IMR-90 (cell line): ENCODE measurements around the gene VKORC1L1. TPM values are rescaled to one million over a fixed set of nuclear protein-coding genes. Genes with fewer than 3 reads are reported as not detected.

Experiments
- ATAC-seq: fragments of 200-7000 bp; cut with Tn5 transposase; 2 replicates; pipeline ENCODE4 v1.9.1; 2020; ENCODE audit warnings: low read depth, mild to moderate bottlenecking, moderate library complexity
- BruUV-seq: library from RNA; stranded (reverse); fragments of 400-500 nt; replicated peaks from 2 replicates; lab custom pipeline; 2021; lab: Mats Ljungman, UMichigan
- CTCF ChIA-PET: fragments of 300-600 bp; formaldehyde crosslinking; extraction: SDS; loops from one replicate; lab custom pipeline; 2021; ENCODE audit warnings: antibody characterized with exemption; lab: Yijun Ruan, JAX
- POLR2A ChIA-PET: fragments of 300-600 bp; sonication (Branson Sonifier 250); formaldehyde crosslinking; loops from one replicate; lab custom pipeline; 2022; ENCODE audit warnings: antibody characterized with exemption; ENCODE audit not compliant: unreplicated experiment; lab: Charles Lee
- DNase-seq: peaks from one replicate; pipeline ENCODE4 v3.0.0; 2013
- H2AFZ ChIP-seq: replicated peaks from 2 replicates; pipeline ENCODE3; 2013; ENCODE audit warnings: low read length, mild to moderate bottlenecking; ENCODE audit not compliant: poor library complexity
- H2AK5ac ChIP-seq: 2 replicates; pipeline ENCODE4 v1.6.1; 2013; ENCODE audit warnings: low read depth, low read length, inconsistent platforms
- H2AK9ac ChIP-seq: replicated peaks from 2 replicates; pipeline ENCODE3; 2013; ENCODE audit warnings: mild to moderate bottlenecking, low read depth, low read length, moderate library complexity; ENCODE audit not compliant: poor library complexity
- H2BK120ac ChIP-seq: 2 replicates; pipeline ENCODE4 v1.6.1; 2013; ENCODE audit warnings: low read depth, low read length, inconsistent platforms
- H2BK15ac ChIP-seq: 3 replicates; pipeline ENCODE4 v1.6.1; 2013; ENCODE audit warnings: low read depth, low read length, inconsistent platforms
- H2BK20ac ChIP-seq: 2 replicates; pipeline ENCODE4 v1.6.1; 2013; ENCODE audit warnings: low read depth, mild to moderate bottlenecking, inconsistent platforms, low read length, moderate library complexity
- H2BK5ac ChIP-seq: 2 replicates; pipeline ENCODE4 v1.6.1; 2013; ENCODE audit warnings: mild to moderate bottlenecking, low read depth, low read length, inconsistent platforms; ENCODE audit not compliant: poor library complexity, severe bottlenecking
- H3K14ac ChIP-seq: replicated peaks from 2 replicates; pipeline ENCODE4 v1.6.1; 2013; ENCODE audit warnings: low read depth, low read length, inconsistent platforms
- H3K18ac ChIP-seq: 2 replicates; pipeline ENCODE4 v1.6.1; 2013; ENCODE audit warnings: low read depth, low read length, control low read depth
- H3K23ac ChIP-seq: 2 replicates; pipeline ENCODE4 v1.6.1; 2013; ENCODE audit warnings: low read depth, low read length, inconsistent platforms
- H3K27ac ChIP-seq: 2 replicates; pipeline ENCODE4 v1.5.1; 2013; ENCODE audit warnings: mild to moderate bottlenecking, control low read depth, low read length; ENCODE audit not compliant: insufficient read depth
- H3K27me3 ChIP-seq: 2 replicates; pipeline ENCODE4 v1.6.1; 2013; ENCODE audit warnings: low read length; ENCODE audit not compliant: control insufficient read depth, insufficient read depth
- H3K36me3 ChIP-seq: 2 replicates; pipeline ENCODE4 v1.6.1; 2013; ENCODE audit warnings: low read length, mixed read lengths; ENCODE audit not compliant: control insufficient read depth, insufficient read depth
- H3K4ac ChIP-seq: 2 replicates; pipeline ENCODE4 v1.6.1; 2013; ENCODE audit warnings: low read depth, low read length, inconsistent platforms
- H3K4me1 ChIP-seq: 2 replicates; pipeline ENCODE4 v1.6.1; 2013; ENCODE audit warnings: low read length, mixed read lengths; ENCODE audit not compliant: control insufficient read depth, insufficient read depth
- H3K4me2 ChIP-seq: 2 replicates; pipeline ENCODE4 v1.6.1; 2013; ENCODE audit warnings: low read depth, mild to moderate bottlenecking, control low read depth, low read length, moderate library complexity
- H3K4me3 ChIP-seq: 2 replicates; pipeline ENCODE4 v1.5.1; 2013; ENCODE audit warnings: low read depth, mild to moderate bottlenecking, control low read depth, low read length, moderate library complexity; ENCODE audit not compliant: insufficient read depth
- H3K56ac ChIP-seq: 2 replicates; pipeline ENCODE4 v1.6.1; 2013; ENCODE audit warnings: low read length, inconsistent platforms; ENCODE audit not compliant: insufficient read depth; ENCODE audit errors: extremely low read depth
- H3K79me1 ChIP-seq, 2 experiments: 2 replicates each; pipeline ENCODE4 v1.6.1; 2013; ENCODE audit warnings: low read length in 2 of 2, inconsistent platforms in 1 of 2, low read depth in 1 of 2
- H3K9ac ChIP-seq: 2 replicates; pipeline ENCODE4 v1.6.1; 2013; ENCODE audit warnings: low read depth, low read length, control low read depth
- H3K9me1 ChIP-seq: 2 replicates; pipeline ENCODE4 v1.6.1; 2013; ENCODE audit warnings: low read length, inconsistent platforms; ENCODE audit not compliant: insufficient read depth
- H3K9me3 ChIP-seq: 2 replicates; pipeline ENCODE4 v1.6.1; 2013; ENCODE audit warnings: low read length; ENCODE audit not compliant: control insufficient read depth, insufficient read depth
- H4K20me1 ChIP-seq: 2 replicates; pipeline ENCODE4 v1.6.1; 2013; ENCODE audit warnings: low read length, inconsistent platforms; ENCODE audit not compliant: insufficient read depth
- H4K5ac ChIP-seq: 2 replicates; pipeline ENCODE4 v1.6.1; 2013; ENCODE audit warnings: mild to moderate bottlenecking, low read depth, low read length, control low read depth
- H4K8ac ChIP-seq, 2 experiments: 2 replicates each; pipeline ENCODE4 v1.6.1; 2013; ENCODE audit warnings: low read depth in 2 of 2, low read length in 2 of 2, control low read depth in 1 of 2, inconsistent platforms in 1 of 2
- H4K91ac ChIP-seq: 2 replicates; pipeline ENCODE4 v1.6.1; 2013; ENCODE audit warnings: low read depth, low read length, inconsistent platforms; ENCODE audit not compliant: insufficient read depth
- BHLHE40 ChIP-seq: fragments of 150-350 bp; IDR thresholded peaks from 2 replicates; pipeline ENCODE4 v1.6.1; 2016; ENCODE audit warnings: mild to moderate bottlenecking, low read depth, low read length
- CEBPB ChIP-seq: IDR thresholded peaks from 2 replicates; pipeline ENCODE4 v1.6.1; 2012; ENCODE audit warnings: low read depth, low read length, improper control_type of control experiment
- CTCF ChIP-seq: conservative IDR thresholded peaks from 2 replicates; pipeline ENCODE4 v1.5.1; 2012; ENCODE audit warnings: mild to moderate bottlenecking, low read depth, low read length, improper control_type of control experiment
- NFE2L2 ChIP-seq: fragments of 150-350 bp; IDR thresholded peaks from 2 replicates; pipeline ENCODE4 v1.6.1; 2016; ENCODE audit warnings: low read depth, mild to moderate bottlenecking, low read length
- RAD21 ChIP-seq: IDR thresholded peaks from 2 replicates; pipeline ENCODE4 v1.6.1; 2012; ENCODE audit warnings: low read length, improper control_type of control experiment
- RCOR1 ChIP-seq: IDR thresholded peaks from 2 replicates; pipeline ENCODE4 v1.6.1; 2012; ENCODE audit warnings: mild to moderate bottlenecking, low read length, improper control_type of control experiment; ENCODE audit not compliant: insufficient replicate concordance
- SMC3 ChIP-seq: fragments of 150-350 bp; IDR thresholded peaks from 2 replicates; pipeline ENCODE4 v1.6.1; 2016; ENCODE audit warnings: low read depth, mild to moderate bottlenecking, antibody characterized with exemption, low read length, moderate library complexity
- WGBS, 2 experiments: methylation state at CpG; one replicate each; pipeline versions ENCODE4 v1.1.5 to v1.1.7; 2013; ENCODE audit warnings: missing lambda C conversion rate in 2 of 2; ENCODE audit not compliant: insufficient read length in 1 of 2; ENCODE audit errors: extremely low coverage in 2 of 2; 5-methylcytosine and 5-hydroxymethylcytosine counted together
- dilution Hi-C: fragments of 300-500 bp; cut with HindIII; formaldehyde crosslinking; loops from one replicate; pipeline ENCODE4 v1.14.3; 2018; ENCODE audit warnings: low sequenced_read_pairs; ENCODE audit not compliant: unreplicated experiment
- in situ Hi-C: fragments of 300-500 bp; cut with MboI; formaldehyde crosslinking; loops from 3 replicates; pipeline ENCODE4 v1.14.3; 2019; ENCODE audit warnings: low sequenced_read_pairs, inconsistent platforms, mixed read lengths
- intact Hi-C: fragments of 100-400 bp; cut with micrococcal nuclease; formaldehyde crosslinking; loops from 2 replicates; pipeline ENCODE4 v1.10.0; 2022
- polyA plus RNA-seq, 3 experiments: library from polyadenylated mRNA; depleted of rRNA; stranded (reverse); fragments of >200 nt; gene quantifications; 2 replicates each; pipeline ENCODE4 v1.2.3, GENCODE V29; 2012; ENCODE audit warnings: low replicate concordance in 1 of 3
- total RNA-seq: library from RNA; depleted of rRNA; stranded (reverse); fragments of >200 nt; gene quantifications from 2 replicates; pipeline ENCODE4 v1.2.3, GENCODE V29; 2012
- TF ChIP-seq, protein P1 (sequence below): fragments of 150-350 bp; IDR thresholded peaks from 2 replicates; pipeline ENCODE4 v1.6.1; 2016; ENCODE audit warnings: low read depth, mild to moderate bottlenecking, low read length, moderate library complexity, borderline replicate concordance

Gene VKORC1L1
- total and polyA plus RNA-seq, 2 of the 4 experiments (the other 2 are of a cell fraction): 12.5 to 14.5 TPM

DNA sequence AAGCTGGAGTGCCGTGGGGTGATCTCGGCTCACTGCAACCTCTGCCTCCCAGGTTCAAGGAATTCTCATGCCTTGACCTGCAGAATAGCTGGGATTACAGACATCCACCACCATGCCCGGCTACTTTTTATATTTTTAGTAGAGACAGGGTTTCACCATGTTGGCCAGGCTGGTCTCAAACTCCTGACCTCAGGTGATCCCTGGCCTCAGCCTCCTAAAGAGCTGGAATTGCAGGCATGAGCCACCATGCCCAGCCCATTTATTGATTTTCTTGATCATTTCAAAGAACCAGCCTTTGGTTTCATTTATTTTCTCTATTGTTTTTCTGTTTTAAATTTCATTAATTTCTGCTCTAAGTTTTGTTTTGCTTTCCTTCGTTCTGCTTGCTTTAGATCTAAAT is 58.8 kb downstream of the VKORC1L1 start:
- no peak overlapping the region for H3K23ac ChIP-seq
- no peak overlapping the region for H4K5ac ChIP-seq
- no peak overlapping the region for H2AK9ac ChIP-seq
- no peaks in the 10 kb centered on the region for H3K4me1 ChIP-seq
- no peak overlapping the region for H3K56ac ChIP-seq
- ChIA-PET POLR2A (no interaction called here), CTCF (interaction anchor here (0.6 to 0.7 kb wide), 2 partner anchors 17 to 24 kb away, joined by 3 to 6 read pairs; no protein-coding TSS in a partner anchor)
- H3K4ac ChIP-seq: no peak overlapping the region
- H3K18ac ChIP-seq: no peak overlapping the region
- no peak overlapping the region for H2AFZ ChIP-seq
- H4K8ac ChIP-seq: no peak overlapping the region
- intact Hi-C loops: loop anchor here (10.0 kb wide), 1 partner anchor 57 kb away; the partner anchor contains the start of gene VKORC1L1
- H4K20me1 ChIP-seq: peaks cover 24% of the 10 kb centered on the region
- H2BK20ac ChIP-seq: no peak overlapping the region
- TF ChIP-seq SMC3 (no peak), NFE2L2 (no peak), BHLHE40 (no peak), RAD21 (no peak), RCOR1 (no peak), CTCF (no peak), CEBPB (no peak)
- TF ChIP-seq, protein P1, sequence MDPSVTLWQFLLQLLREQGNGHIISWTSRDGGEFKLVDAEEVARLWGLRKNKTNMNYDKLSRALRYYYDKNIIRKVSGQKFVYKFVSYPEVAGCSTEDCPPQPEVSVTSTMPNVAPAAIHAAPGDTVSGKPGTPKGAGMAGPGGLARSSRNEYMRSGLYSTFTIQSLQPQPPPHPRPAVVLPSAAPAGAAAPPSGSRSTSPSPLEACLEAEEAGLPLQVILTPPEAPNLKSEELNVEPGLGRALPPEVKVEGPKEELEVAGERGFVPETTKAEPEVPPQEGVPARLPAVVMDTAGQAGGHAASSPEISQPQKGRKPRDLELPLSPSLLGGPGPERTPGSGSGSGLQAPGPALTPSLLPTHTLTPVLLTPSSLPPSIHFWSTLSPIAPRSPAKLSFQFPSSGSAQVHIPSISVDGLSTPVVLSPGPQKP: no peak
- peaks cover 3% of the 10 kb centered on the region; the same call in 1 of the 2 replicates for H3K9me1 ChIP-seq
- H4K91ac ChIP-seq: no peak overlapping the region
- no peak overlapping the region for H3K27ac ChIP-seq
- no peak overlapping the region for H3K9ac ChIP-seq
- no peaks in the 10 kb centered on the region for H3K9me3 ChIP-seq
- H2BK5ac ChIP-seq: no peak overlapping the region
- peaks cover 12 to 42% of the 10 kb centered on the region in 2 experiments for H3K79me1 ChIP-seq
- H3K14ac ChIP-seq: no peak overlapping the region
- H3K27me3 ChIP-seq: no peaks in the 10 kb centered on the region
- no TSS peak for BruUV-seq
- H3K36me3 ChIP-seq: no peaks in the 10 kb centered on the region; the same call in 1 of the 2 replicates
- no peak overlapping the region for H2AK5ac ChIP-seq
- no peak overlapping the region for H2BK120ac ChIP-seq
- H2BK15ac ChIP-seq: no peak overlapping the region; the same call in 2 of the 3 replicates
- dilution Hi-C loops: no loop called here
- in situ Hi-C loops: no loop called here
- no peak overlapping the region for H3K4me2 ChIP-seq
- no CpG with 5 or more reads among the region's 4 CpGs for WGBS, 2 experiments
- no peak overlapping the region for H3K4me3 ChIP-seq
- no peak for DNase-seq
- no peak for ATAC-seq
